H1 (cell line): ENCODE data around the gene DNAH10.

ENCODE experiments used
- EGR1 ChIP-seq: IDR thresholded peaks from 2 replicates; pipeline ENCODE4 v1.6.1; 2011; ENCODE audit warnings: low read depth, low read length, borderline replicate concordance
- POLR2A ChIP-seq, 2 experiments: IDR thresholded peaks; 1 replicate in 1 of 2; 2 replicates in 1 of 2; pipeline ENCODE4 v1.6.1; 2011; ENCODE audit warnings: low read depth in 2 of 2, low read length in 2 of 2, mild to moderate bottlenecking in 2 of 2; ENCODE audit errors: control extremely low read depth in 1 of 2
- TF ChIP-seq, protein P1 (sequence below), 3 experiments: IDR thresholded peaks; 1 replicate in 2 of 3; 2 replicates in 1 of 3; pipeline versions ENCODE4 v1.5.1 to v1.6.1; 2011; ENCODE audit warnings: low read length in 3 of 3, mild to moderate bottlenecking in 3 of 3, inconsistent platforms in 2 of 3, low read depth in 1 of 3, moderate library complexity in 1 of 3; ENCODE audit not compliant: insufficient read depth in 1 of 3; ENCODE audit errors: control extremely low read depth in 1 of 3

DNA sequence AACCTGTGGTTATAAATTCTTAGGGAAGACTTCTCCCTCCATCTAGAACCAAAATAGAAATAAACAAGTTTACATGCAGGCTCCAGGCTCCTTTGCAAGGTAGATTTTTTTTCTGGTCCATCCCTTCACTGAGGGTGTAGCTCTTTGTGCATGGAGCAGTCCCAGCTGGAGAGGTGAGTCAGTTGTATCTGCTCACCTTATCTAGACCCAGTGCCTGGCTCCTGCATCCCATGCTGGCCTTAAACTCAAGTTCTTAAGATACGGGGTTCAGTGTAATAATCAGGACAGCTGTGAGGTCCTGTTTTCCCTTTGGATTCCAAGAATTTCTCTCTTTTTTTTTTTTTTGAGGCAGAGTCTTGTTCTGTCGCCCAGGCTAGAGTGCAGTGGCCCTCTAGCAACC, 35.1 kb upstream of the DNAH10 start:
- TF ChIP-seq POLR2A (IDR thresholded peaks at IDR 0.05; ENCODE audit: control extremely low read depth in 1 of 2, low read depth in 2 of 2, low read length in 2 of 2) (no peak), EGR1 (no peak)
- TF ChIP-seq, protein P1, sequence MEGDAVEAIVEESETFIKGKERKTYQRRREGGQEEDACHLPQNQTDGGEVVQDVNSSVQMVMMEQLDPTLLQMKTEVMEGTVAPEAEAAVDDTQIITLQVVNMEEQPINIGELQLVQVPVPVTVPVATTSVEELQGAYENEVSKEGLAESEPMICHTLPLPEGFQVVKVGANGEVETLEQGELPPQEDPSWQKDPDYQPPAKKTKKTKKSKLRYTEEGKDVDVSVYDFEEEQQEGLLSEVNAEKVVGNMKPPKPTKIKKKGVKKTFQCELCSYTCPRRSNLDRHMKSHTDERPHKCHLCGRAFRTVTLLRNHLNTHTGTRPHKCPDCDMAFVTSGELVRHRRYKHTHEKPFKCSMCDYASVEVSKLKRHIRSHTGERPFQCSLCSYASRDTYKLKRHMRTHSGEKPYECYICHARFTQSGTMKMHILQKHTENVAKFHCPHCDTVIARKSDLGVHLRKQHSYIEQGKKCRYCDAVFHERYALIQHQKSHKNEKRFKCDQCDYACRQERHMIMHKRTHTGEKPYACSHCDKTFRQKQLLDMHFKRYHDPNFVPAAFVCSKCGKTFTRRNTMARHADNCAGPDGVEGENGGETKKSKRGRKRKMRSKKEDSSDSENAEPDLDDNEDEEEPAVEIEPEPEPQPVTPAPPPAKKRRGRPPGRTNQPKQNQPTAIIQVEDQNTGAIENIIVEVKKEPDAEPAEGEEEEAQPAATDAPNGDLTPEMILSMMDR (IDR thresholded peaks at IDR 0.05; ENCODE audit: control extremely low read depth in 1 of 3, insufficient read depth in 1 of 3, low read depth in 1 of 3, low read length in 3 of 3), result no peak
